Measurements from ENCODE around the gene COA7. TPM values are rescaled to one million over a fixed set of nuclear protein-coding genes. Genes with fewer than 3 reads are reported as not detected.

The COA7 gene
- total and polyA plus RNA-seq, 2 of the 4 experiments (the other 2 are of a cell fraction) = 9.3 to 20.3 TPM

GRCh38 chr1:52660807-52661206, 37.3 kb downstream of the COA7 start:
- WGBS, 2 experiments (ENCODE audit: extremely low coverage in 2 of 2, insufficient read length in 1 of 2) = 86% methylated on average over 2 of the region's 3 CpGs; no CpG with 5 or more reads in 1 of the 2 experiments
- no peak overlapping the region for H3K4ac ChIP-seq (ENCODE audit: low read depth, low read length)
- CTCF ChIA-PET = interaction anchor here (0.6 kb wide), 1 partner anchor 302 kb away, joined by 3 read pairs; no protein-coding TSS in a partner anchor

More at GRCh38 chr1:52660807-52661206, 37.3 kb downstream of the COA7 start:
- no peak overlapping the region for H3K27ac ChIP-seq (ENCODE audit: insufficient read depth, low read length)
- DNase-seq = no peak
- H2AK5ac ChIP-seq (ENCODE audit: low read depth, low read length) = no peak overlapping the region
- no peak overlapping the region for H3K56ac ChIP-seq (ENCODE audit: extremely low read depth, insufficient read depth, low read length)
- no peak overlapping the region for H2AFZ ChIP-seq (replicated peaks; ENCODE audit: low read length, poor library complexity)
- H2BK15ac ChIP-seq (ENCODE audit: low read depth, low read length) = no peak overlapping the region
- ATAC-seq (ENCODE audit: low read depth) = no peak
- H3K9me3 ChIP-seq (ENCODE audit: control insufficient read depth, insufficient read depth, low read length) = no peaks in the 10 kb centered on the region
- H3K9me1 ChIP-seq (ENCODE audit: insufficient read depth, low read length) = peaks cover 5% of the 10 kb centered on the region; the same call in 1 of the 2 replicates
- H2AK9ac ChIP-seq (replicated peaks; ENCODE audit: low read depth, low read length, poor library complexity) = no peak overlapping the region
- H4K5ac ChIP-seq (ENCODE audit: low read depth, low read length) = no peak overlapping the region
- in situ Hi-C loops (cut with MboI; ENCODE audit: low sequenced_read_pairs) (no loop called here), intact Hi-C loops (cut with micrococcal nuclease) (loop anchor here (5.0 kb wide), 1 partner anchor 34 kb away; no protein-coding TSS in a partner anchor), dilution Hi-C loops (cut with HindIII; ENCODE audit: low sequenced_read_pairs, unreplicated experiment) (no loop called here)
- no peaks in the 10 kb centered on the region for H3K36me3 ChIP-seq (ENCODE audit: control insufficient read depth, insufficient read depth, low read length)
- TF ChIP-seq POLR2A (IDR thresholded peaks at IDR 0.05; ENCODE audit: low read depth, low read length) = no peak
- no peak for TF ChIP-seq FOS (IDR thresholded peaks at IDR 0.05; ENCODE audit: low read depth, low read length)
- no peak for TF ChIP-seq SMC3 (IDR thresholded peaks at IDR 0.05; ENCODE audit: low read depth, low read length)
- TF ChIP-seq NFE2L2 (IDR thresholded peaks at IDR 0.05; ENCODE audit: low read depth, low read length) = no peak
- no peak for TF ChIP-seq BHLHE40 (IDR thresholded peaks at IDR 0.05; ENCODE audit: low read depth, low read length)
- TF ChIP-seq, protein P1, sequence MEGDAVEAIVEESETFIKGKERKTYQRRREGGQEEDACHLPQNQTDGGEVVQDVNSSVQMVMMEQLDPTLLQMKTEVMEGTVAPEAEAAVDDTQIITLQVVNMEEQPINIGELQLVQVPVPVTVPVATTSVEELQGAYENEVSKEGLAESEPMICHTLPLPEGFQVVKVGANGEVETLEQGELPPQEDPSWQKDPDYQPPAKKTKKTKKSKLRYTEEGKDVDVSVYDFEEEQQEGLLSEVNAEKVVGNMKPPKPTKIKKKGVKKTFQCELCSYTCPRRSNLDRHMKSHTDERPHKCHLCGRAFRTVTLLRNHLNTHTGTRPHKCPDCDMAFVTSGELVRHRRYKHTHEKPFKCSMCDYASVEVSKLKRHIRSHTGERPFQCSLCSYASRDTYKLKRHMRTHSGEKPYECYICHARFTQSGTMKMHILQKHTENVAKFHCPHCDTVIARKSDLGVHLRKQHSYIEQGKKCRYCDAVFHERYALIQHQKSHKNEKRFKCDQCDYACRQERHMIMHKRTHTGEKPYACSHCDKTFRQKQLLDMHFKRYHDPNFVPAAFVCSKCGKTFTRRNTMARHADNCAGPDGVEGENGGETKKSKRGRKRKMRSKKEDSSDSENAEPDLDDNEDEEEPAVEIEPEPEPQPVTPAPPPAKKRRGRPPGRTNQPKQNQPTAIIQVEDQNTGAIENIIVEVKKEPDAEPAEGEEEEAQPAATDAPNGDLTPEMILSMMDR (conservative IDR thresholded peaks at IDR 0.05; ENCODE audit: low read depth, low read length) = no peak
- TF ChIP-seq MXI1 (IDR thresholded peaks at IDR 0.05; ENCODE audit: borderline replicate concordance, low read depth, low read length) = no peak
- TF ChIP-seq MAFK (IDR thresholded peaks at IDR 0.05; ENCODE audit: low read depth, low read length) = no peak
- TF ChIP-seq RCOR1 (IDR thresholded peaks at IDR 0.05; ENCODE audit: insufficient replicate concordance, low read length) = no peak
- no peak for TF ChIP-seq RFX5 (IDR thresholded peaks at IDR 0.05; ENCODE audit: low read depth, low read length)
- TF ChIP-seq RAD21 (IDR thresholded peaks at IDR 0.05; ENCODE audit: low read length) = no peak
- TF ChIP-seq CEBPB (IDR thresholded peaks at IDR 0.05; ENCODE audit: low read depth, low read length) = no peak
- no peak for TF ChIP-seq USF2 (IDR thresholded peaks at IDR 0.05; ENCODE audit: low read depth, low read length)
- TF ChIP-seq MAZ (IDR thresholded peaks at IDR 0.05; ENCODE audit: borderline replicate concordance, low read depth, low read length) = no peak
- TF ChIP-seq CHD1 (IDR thresholded peaks at IDR 0.05; ENCODE audit: low read depth, low read length) = no peak
- TF ChIP-seq, protein P2, sequence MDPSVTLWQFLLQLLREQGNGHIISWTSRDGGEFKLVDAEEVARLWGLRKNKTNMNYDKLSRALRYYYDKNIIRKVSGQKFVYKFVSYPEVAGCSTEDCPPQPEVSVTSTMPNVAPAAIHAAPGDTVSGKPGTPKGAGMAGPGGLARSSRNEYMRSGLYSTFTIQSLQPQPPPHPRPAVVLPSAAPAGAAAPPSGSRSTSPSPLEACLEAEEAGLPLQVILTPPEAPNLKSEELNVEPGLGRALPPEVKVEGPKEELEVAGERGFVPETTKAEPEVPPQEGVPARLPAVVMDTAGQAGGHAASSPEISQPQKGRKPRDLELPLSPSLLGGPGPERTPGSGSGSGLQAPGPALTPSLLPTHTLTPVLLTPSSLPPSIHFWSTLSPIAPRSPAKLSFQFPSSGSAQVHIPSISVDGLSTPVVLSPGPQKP (IDR thresholded peaks at IDR 0.05; ENCODE audit: borderline replicate concordance, low read depth, low read length) = no peak
- no peak overlapping the region for H3K4me3 ChIP-seq (ENCODE audit: insufficient read depth, low read depth, low read length)
- no peak overlapping the region for H3K23ac ChIP-seq (ENCODE audit: low read depth, low read length)
- no TSS peak for BruUV-seq (replicated peaks)
- no peak overlapping the region for H4K8ac ChIP-seq (ENCODE audit: low read depth in 2 of 2, low read length in 2 of 2)
- H4K20me1 ChIP-seq (ENCODE audit: insufficient read depth, low read length) = no peaks in the 10 kb centered on the region
- H3K18ac ChIP-seq (ENCODE audit: low read depth, low read length) = no peak overlapping the region
- no peak overlapping the region for H2BK5ac ChIP-seq (ENCODE audit: low read depth, low read length, poor library complexity, severe bottlenecking)
- H2BK120ac ChIP-seq (ENCODE audit: low read depth, low read length) = no peak overlapping the region
- H3K79me1 ChIP-seq (ENCODE audit: low read depth in 1 of 2, low read length in 2 of 2) = no peaks in the 10 kb centered on the region
- H3K4me2 ChIP-seq (ENCODE audit: low read depth, low read length) = no peak overlapping the region
- H3K27me3 ChIP-seq (ENCODE audit: control insufficient read depth, insufficient read depth, low read length) = peaks cover 13% of the 10 kb centered on the region; the same call in 1 of the 2 replicates
- H4K91ac ChIP-seq (ENCODE audit: insufficient read depth, low read depth, low read length) = no peak overlapping the region
- no peak overlapping the region for H3K14ac ChIP-seq (replicated peaks; ENCODE audit: low read depth, low read length)
- H2BK20ac ChIP-seq (ENCODE audit: low read depth, low read length) = no peak overlapping the region
- POLR2A ChIA-PET (ENCODE audit: unreplicated experiment) = interaction anchor here (0.5 kb wide), 1 partner anchor 157 kb away, joined by 4 read pairs; no protein-coding TSS in a partner anchor
- H3K9ac ChIP-seq (ENCODE audit: low read depth, low read length) = no peak overlapping the region
- peaks cover 8% of the 10 kb centered on the region; the same call in 1 of the 2 replicates for H3K4me1 ChIP-seq (ENCODE audit: control insufficient read depth, insufficient read depth, low read length)
